ENCODE results near the gene ZNF143. TPM values are rescaled to one million over a fixed set of nuclear protein-coding genes. Genes with fewer than 3 reads are reported as not detected.

Gene ZNF143
- polyA plus RNA-seq, 1 donor from 2014 or later = 18.9 TPM

DNA sequence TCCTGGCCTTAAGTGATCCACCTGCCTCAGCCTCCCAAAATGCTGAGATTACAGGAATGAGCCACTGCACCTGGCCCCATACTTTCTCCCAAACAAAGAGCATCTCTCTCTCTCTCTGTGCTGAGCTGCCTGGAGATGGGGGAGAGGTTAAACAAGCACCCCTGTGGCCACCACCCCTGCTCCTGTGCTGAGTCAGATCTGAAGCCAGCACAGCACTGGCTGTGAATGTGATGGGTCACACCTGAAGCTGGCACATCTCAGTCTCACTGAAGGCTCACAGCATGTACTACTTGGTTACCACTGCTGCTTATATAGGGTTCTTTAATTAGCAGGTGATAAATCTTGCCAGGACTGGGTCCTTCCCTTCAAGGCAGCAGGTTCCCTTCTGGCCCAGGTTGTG, 101.9 kb downstream of the ZNF143 start:
- Histone ChIP-seq H3K36me3 (ENCODE audit: insufficient read depth, low read length) (no peaks in the 10 kb centered on the region), H3K9me3 (ENCODE audit: low read length) (no peaks in the 10 kb centered on the region), H2AFZ (ENCODE audit: low read depth, low read length) (no peak overlapping the region), H4K20me1 (ENCODE audit: insufficient read depth) (no peaks in the 10 kb centered on the region), H3K27ac (ENCODE audit: low read length) (no peak overlapping the region), H3K9me2 (ENCODE audit: insufficient read depth, low read length) (no peaks in the 10 kb centered on the region), H3K27me3 (ENCODE audit: insufficient read depth, low read depth, low read length) (no peaks in the 10 kb centered on the region), H3K4me2 (ENCODE audit: low read length) (no peak overlapping the region), H3K4me3 (ENCODE audit: low read length) (no peak overlapping the region), H3K79me2 (replicated peaks; ENCODE audit: insufficient read depth, low read length) (no peaks in the 10 kb centered on the region), H3K9ac (ENCODE audit: low read length) (no peak overlapping the region), H3F3A (ENCODE audit: insufficient read depth, low read length, poor library complexity, severe bottlenecking) (no peaks in the 10 kb centered on the region)
- TF ChIP-seq POLR2AphosphoS5 (IDR thresholded peaks at IDR 0.05) = no peak
- TF ChIP-seq RAD21 (conservative IDR thresholded peaks at IDR 0.05) = no peak
- TF ChIP-seq EZH2 (IDR thresholded peaks at IDR 0.05; ENCODE audit: borderline replicate concordance, insufficient read depth, low read length, poor library complexity, severe bottlenecking) = no peak
- TF ChIP-seq, protein P1, sequence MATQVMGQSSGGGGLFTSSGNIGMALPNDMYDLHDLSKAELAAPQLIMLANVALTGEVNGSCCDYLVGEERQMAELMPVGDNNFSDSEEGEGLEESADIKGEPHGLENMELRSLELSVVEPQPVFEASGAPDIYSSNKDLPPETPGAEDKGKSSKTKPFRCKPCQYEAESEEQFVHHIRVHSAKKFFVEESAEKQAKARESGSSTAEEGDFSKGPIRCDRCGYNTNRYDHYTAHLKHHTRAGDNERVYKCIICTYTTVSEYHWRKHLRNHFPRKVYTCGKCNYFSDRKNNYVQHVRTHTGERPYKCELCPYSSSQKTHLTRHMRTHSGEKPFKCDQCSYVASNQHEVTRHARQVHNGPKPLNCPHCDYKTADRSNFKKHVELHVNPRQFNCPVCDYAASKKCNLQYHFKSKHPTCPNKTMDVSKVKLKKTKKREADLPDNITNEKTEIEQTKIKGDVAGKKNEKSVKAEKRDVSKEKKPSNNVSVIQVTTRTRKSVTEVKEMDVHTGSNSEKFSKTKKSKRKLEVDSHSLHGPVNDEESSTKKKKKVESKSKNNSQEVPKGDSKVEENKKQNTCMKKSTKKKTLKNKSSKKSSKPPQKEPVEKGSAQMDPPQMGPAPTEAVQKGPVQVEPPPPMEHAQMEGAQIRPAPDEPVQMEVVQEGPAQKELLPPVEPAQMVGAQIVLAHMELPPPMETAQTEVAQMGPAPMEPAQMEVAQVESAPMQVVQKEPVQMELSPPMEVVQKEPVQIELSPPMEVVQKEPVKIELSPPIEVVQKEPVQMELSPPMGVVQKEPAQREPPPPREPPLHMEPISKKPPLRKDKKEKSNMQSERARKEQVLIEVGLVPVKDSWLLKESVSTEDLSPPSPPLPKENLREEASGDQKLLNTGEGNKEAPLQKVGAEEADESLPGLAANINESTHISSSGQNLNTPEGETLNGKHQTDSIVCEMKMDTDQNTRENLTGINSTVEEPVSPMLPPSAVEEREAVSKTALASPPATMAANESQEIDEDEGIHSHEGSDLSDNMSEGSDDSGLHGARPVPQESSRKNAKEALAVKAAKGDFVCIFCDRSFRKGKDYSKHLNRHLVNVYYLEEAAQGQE (IDR thresholded peaks at IDR 0.05; ENCODE audit: borderline replicate concordance) = no peak
- TF ChIP-seq, protein P2, sequence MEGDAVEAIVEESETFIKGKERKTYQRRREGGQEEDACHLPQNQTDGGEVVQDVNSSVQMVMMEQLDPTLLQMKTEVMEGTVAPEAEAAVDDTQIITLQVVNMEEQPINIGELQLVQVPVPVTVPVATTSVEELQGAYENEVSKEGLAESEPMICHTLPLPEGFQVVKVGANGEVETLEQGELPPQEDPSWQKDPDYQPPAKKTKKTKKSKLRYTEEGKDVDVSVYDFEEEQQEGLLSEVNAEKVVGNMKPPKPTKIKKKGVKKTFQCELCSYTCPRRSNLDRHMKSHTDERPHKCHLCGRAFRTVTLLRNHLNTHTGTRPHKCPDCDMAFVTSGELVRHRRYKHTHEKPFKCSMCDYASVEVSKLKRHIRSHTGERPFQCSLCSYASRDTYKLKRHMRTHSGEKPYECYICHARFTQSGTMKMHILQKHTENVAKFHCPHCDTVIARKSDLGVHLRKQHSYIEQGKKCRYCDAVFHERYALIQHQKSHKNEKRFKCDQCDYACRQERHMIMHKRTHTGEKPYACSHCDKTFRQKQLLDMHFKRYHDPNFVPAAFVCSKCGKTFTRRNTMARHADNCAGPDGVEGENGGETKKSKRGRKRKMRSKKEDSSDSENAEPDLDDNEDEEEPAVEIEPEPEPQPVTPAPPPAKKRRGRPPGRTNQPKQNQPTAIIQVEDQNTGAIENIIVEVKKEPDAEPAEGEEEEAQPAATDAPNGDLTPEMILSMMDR (IDR thresholded peaks at IDR 0.05; ENCODE audit: poor library complexity, severe bottlenecking) = no peak
- no peak for TF ChIP-seq MXI1 (conservative IDR thresholded peaks at IDR 0.05; ENCODE audit: poor library complexity, severe bottlenecking)
- no peak for TF ChIP-seq TAF1 (IDR thresholded peaks at IDR 0.05; ENCODE audit: low read depth)
- no peak for TF ChIP-seq EP300 (conservative IDR thresholded peaks at IDR 0.05; ENCODE audit: poor library complexity, severe bottlenecking)
- no peak for TF ChIP-seq SMC3 (conservative IDR thresholded peaks at IDR 0.05; ENCODE audit: poor library complexity)

DNA sequence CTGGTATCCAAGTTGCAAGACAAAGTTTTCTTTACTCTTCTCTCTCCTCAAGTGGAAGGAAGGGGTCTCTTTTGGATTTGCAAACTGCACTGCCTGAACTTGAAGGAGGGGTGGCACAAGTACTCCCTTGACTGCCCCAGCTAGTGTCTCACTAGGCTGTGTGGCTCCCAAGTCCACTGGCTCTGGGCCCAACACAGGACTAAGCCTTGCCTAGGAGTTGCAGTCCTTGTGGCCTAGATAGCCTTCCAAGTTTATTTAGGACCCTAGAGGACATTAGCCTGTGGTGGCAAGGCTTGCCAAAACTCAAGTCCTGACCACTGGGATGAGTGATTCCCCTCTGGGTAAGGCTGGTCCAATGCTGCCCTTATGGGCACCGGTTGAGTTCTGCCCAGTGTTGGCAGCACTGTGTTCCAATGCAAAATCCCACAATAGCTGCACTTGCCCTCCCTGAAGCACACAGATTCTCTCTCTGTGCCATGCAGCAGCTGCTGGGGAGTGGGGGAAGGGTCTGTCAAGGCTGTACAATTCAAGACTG, 102.5 kb downstream of the ZNF143 start:
- H2AFZ ChIP-seq (ENCODE audit: low read depth, low read length) = no peak overlapping the region
- no peaks in the 10 kb centered on the region for H3K36me3 ChIP-seq (ENCODE audit: insufficient read depth, low read length)
- H3K9ac ChIP-seq (ENCODE audit: low read length) = no peak overlapping the region
- H3K79me2 ChIP-seq (replicated peaks; ENCODE audit: insufficient read depth, low read length) = no peaks in the 10 kb centered on the region
- no peaks in the 10 kb centered on the region for H3K9me2 ChIP-seq (ENCODE audit: insufficient read depth, low read length)
- H3K27me3 ChIP-seq (ENCODE audit: insufficient read depth, low read depth, low read length) = no peaks in the 10 kb centered on the region
- H4K20me1 ChIP-seq (ENCODE audit: insufficient read depth) = no peaks in the 10 kb centered on the region
- H3K27ac ChIP-seq (ENCODE audit: low read length) = no peak overlapping the region
- H3F3A ChIP-seq (ENCODE audit: insufficient read depth, low read length, poor library complexity, severe bottlenecking) = no peaks in the 10 kb centered on the region
- TF ChIP-seq POLR2AphosphoS5 (IDR thresholded peaks at IDR 0.05) (no peak), SMC3 (conservative IDR thresholded peaks at IDR 0.05; ENCODE audit: poor library complexity) (no peak), MXI1 (conservative IDR thresholded peaks at IDR 0.05; ENCODE audit: poor library complexity, severe bottlenecking) (no peak), EP300 (conservative IDR thresholded peaks at IDR 0.05; ENCODE audit: poor library complexity, severe bottlenecking) (no peak), TAF1 (IDR thresholded peaks at IDR 0.05; ENCODE audit: low read depth) (no peak), RAD21 (conservative IDR thresholded peaks at IDR 0.05) (no peak), EZH2 (IDR thresholded peaks at IDR 0.05; ENCODE audit: borderline replicate concordance, insufficient read depth, low read length, poor library complexity, severe bottlenecking) (no peak)
- TF ChIP-seq, protein P2 (IDR thresholded peaks at IDR 0.05; ENCODE audit: poor library complexity, severe bottlenecking) = no peak
- TF ChIP-seq, protein P1 (IDR thresholded peaks at IDR 0.05; ENCODE audit: borderline replicate concordance) = no peak
- no peak overlapping the region for H3K4me3 ChIP-seq (ENCODE audit: low read length)
- no peaks in the 10 kb centered on the region for H3K9me3 ChIP-seq (ENCODE audit: low read length)
- no peak overlapping the region for H3K4me2 ChIP-seq (ENCODE audit: low read length)

Measured in neural cell (in vitro differentiated cells).